SIG-M5 treated with dmso at 0.1 percent for 504 hours (cell line): ENCODE measurements around the gene FILIP1.

Experiments used
- DNase-seq: peaks from one replicate; lab custom pipeline; 2025; ENCODE audit not compliant: unreplicated experiment; lab: John Stamatoyannopoulos, UW

FILIP1 gene

DNA sequence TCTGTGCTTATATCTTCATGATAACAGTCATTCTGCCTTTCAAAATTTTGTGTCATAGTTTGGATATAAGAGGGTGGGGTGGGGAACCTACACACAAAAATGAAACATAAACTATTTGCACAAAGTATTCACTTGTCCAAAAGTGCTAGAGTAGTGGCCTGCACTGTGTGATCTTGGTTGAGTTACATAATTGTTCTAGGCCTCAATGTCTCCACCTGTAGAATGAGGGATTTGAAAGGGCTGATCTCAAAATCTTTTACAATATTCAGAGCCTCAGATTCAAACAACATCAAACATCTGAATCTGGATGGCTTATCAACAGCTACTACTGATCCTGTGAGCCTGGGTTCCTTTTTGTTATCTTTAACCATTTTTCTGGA is 144.7 kb downstream of the FILIP1 start:
- DNase-seq: no peak

DNA sequence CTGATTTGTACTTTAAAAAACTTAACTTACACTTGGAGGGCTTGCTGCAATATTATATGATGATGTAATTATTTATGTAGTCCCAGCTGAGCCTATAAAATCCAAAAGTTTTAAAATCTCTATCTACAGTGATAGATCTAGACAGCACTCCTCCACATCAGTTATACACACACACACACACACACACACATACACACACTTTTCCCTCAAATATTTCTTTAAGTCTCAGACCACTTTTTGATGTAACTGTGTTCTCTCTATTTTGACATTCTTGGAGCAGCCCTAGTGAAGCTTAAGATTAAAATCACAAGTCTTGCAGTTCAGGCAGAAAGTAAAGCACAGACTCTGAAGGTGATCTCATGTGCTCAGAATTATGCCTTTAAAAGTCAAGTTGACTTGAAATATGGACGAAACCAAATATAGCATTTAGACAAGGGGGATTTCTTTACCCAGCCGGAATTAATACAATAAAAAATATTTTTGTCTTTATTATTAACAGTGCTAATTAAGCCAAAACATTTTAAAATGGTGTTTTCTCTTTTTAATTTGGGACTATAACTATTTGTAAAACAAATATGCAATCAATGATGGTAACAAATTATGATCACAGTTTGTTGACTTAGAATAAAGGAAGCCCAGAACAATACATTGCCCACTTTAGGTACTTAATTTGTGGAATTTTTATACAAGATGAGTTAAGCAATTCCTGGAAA is 145.5 kb downstream of the FILIP1 start:
- DNase-seq: no peak

DNA sequence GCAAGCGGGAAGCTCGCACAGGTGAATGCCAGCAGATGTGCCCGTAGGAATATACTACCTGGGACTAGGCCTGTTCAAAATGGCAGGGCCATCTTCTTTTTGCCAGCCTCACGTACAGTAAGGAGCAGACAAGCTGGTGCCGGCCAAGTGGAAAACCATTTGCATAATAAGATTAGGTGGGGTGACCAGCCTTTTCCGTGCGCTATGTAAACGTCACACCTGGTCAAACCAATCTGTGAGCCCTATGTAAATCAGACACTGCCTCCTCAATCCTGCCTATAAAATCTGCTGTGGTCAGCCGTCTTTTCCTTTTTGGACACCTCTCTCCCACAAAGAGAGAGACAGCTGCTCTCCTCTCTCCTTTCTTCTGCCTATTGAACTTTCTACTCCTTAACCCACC is 148.2 kb downstream of the FILIP1 start:
- DNase-seq: no peak

DNA sequence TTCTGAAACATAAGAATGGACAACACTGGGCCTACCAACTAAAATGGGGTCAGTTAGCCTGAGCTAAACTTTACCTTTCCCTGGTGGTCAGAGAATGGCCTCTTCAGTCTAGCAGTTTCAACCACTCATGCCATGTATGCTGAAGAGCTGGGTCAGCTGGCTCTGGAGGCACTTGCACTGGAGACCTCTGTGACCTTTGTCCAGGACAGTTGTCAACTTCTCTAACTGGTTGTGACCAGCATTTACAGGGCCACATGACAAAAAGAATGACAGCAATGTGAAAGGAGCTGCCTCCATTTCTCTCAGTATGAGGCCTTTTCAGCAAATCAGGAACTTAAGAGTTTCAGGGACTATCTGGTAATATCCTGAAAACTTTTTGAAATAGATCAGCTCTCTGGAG is 149.1 kb downstream of the FILIP1 start:
- no peak for DNase-seq

DNA sequence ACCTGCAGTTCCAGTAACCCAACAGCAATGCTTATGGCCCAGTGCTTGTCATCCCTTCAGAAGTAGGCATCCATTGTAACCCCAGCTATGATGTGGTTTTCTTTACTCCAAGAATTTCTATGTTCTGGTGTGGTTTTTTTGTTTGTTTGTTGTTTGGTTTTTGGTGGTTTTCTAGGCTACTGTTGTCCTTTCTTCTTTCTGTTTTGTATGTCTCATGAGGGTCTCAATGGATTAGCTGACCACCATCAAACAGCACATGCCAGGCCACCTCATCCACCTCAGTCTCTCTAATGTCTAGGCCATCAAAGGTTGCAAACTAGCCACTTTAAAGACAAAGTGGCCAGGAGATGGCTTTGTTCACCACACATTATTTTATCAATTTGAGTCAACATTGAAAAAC is 149.6 kb downstream of the FILIP1 start:
- no peak for DNase-seq

DNA sequence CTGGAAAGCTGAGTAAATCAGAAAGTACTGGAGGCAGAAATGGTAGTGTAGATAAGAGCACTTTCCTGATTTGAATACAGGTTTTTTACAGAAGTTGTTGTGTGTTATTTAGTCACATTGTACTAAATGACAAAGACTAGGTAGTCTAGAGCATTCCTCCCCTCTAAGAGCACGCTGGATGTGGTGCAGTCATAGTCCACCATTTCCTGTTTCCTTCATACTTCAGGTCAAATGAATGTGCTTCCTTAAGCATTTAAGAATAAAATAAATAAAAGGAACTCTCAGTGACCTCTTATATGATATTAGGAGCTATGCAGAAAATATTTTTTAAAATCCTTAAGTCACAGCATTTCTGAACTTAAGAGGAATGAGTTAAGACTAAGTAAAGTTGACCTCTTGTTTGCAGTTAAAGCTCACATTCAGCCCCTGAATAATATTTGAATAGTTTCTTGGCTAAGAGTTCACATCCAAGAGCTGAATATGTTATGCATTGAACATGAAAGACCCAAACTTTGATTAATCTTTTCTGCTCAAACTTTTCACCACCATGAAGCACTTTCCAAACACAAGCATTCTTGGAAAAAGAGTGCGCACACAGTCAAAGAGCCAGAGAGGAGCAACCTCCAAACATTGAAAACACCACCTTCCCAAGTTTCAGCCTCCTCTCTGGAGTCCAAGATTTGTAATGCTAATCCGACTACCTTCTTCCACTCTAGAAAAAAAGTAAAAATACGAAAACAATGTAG is 155.6 kb downstream of the FILIP1 start:
- no peak for DNase-seq

DNA sequence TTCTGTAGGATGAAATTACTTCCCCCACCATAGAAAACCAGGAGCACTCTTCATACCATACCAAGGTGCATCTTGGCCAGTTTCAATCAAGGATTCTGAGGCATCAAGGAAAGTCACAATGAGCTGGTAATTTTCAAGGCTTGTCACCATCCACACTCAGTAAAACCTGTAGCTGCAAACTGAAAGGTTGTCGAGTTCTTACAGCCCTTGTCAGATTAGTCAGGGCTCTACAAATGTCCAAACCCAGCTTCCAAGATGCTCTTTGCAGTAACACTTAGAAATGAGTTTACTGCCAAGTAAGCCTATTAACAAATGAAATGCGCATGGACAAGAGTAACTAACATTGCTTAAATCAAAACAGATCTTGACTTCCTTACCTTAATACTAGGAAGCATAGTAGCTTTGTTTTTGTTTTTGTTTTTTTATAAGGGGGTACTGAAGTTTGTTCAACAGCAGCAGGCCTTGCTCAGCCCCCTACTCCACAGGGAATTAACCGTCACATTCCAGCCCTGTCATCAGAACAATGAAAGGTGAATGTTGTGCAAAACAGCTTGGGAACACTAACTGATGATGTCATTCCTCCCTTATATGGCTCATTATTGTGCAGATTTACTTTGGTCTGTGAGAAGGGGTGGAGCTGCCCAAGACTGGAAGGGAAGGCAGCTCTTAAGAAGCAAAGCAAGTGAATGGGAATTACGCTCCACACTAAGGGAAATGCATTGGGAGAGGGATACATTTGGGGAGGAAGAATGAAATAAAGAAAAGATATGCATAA is 159.1 kb downstream of the FILIP1 start:
- DNase-seq: no peak

DNA sequence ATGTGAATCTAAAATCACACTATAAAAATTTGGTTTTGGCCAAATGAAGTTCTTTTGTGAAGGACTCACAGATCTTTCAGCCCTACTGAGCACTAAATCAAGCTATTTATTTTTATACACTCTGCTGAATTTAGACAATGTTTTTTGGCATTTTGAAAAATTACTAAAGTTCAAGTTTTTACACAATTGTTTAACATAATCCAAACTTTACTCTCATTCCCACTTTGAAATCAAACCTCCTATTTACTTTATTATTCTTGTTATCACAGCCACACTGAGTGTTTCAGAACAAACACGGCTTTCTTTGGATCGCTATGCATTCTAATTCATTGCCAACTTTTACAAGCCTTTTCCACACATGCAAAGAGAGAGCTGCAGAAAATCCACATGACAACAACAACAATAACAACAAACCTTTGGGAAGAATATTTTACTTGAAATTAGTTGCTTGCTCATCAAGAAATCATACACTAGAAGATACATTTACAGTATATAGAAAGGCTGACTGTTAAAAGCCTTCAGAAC is 159.9 kb downstream of the FILIP1 start:
- no peak for DNase-seq

DNA sequence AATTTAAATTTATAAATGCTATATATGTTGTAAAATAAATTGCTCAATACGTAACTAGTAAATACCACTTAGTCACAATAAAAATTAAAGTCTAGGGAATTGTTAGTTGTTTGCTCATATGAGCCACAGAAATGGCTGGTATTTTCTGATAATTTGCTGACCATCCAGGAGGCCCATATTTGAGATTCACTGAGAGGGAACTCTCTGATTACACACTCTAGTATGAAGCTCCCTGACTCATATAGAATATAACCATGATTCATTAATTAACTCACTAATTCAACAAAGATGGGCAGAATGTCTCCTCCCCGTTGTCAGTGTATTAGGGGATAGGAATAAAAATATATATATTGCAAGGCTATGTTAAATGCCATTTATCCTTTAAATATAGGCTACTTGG is 162.4 kb downstream of the FILIP1 start:
- DNase-seq: no peak

DNA sequence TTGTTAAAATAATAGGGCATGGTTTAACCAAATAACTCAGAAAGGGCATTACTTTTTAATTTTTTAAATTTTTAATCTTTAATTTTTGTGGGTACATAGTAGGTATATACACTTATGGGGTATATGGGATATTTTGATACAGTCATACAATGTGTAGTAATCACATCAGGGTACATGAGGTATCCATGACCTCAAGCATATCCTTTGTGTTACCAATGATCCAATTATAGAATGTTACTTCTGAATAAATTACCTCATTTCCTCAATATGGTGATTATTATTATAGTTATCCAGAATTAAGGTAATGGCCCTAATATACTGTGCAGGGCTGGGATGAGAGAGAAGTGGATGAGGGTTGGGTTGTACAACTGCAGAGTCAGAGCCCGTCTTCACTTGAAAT is 163.9 kb downstream of the FILIP1 start:
- DNase-seq: no peak

DNA sequence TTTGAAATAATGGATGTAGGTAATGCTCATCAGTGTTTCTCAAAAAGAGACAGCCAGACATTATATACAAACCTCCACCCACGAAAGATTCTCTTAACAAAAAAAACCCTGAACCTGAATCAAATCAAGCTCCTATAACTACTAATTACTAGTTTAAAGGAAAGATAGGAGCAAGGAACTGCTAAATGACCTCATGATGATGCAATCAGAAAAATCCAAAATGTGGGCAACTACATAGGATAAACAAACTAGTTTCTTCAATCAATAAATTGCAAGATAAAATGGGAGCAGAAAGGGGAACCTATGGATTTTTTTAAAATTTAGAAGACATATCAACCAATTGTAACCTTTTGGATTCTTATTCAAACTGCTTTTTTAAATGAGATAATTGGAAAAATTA is 165.8 kb downstream of the FILIP1 start:
- no peak for DNase-seq

DNA sequence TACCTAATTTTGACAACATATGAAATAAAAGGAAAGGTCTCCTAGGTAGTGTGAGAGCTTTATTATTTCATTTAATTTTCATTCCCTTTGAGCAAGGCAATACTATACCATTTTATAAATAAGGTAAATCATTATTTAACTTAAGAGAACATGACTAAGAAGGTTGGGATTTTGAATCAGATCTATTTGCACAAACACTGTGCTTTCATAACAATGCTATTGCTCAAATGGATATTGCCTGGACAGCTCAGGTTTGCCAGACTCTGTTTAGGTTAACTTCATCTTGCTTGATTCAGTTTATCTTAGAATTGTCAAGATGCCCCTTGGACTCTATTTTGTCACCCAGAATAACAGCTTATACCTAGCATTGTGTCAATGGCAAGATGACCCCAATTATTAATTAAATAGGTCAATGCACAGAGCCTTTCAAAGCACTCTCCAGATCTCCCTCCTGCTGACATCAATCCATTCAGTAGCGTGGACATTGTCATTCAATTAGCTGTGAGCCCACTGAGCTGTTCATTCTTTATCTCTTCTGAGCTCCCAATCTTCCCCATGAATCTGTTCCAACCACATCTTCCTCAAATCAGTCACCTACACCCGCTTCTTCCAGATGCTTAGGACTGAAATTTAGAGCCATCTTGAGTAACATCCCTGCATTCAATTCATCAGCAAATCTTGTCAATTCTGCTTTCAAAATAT is 166.9 kb downstream of the FILIP1 start:
- no peak for DNase-seq

DNA sequence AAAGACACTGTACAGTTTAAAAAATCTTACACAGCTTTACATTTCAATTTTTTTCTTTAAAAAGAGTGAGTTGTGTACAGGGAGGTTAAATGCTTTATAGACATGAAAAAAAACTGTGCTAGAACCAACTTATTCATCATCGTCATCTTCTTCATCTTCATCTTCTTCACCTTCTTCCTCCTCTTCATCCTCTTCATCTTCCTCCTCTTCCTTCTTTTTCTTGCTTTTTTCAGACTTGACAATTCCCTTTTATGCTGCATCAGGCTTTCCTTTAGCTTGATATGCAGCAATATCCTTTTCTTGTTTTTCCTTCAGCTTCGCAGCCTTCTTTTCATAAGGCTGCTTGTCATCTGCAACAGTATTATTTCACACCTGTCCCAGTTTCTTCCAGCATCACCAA is 174.7 kb downstream of the FILIP1 start:
- no peak for DNase-seq

DNA sequence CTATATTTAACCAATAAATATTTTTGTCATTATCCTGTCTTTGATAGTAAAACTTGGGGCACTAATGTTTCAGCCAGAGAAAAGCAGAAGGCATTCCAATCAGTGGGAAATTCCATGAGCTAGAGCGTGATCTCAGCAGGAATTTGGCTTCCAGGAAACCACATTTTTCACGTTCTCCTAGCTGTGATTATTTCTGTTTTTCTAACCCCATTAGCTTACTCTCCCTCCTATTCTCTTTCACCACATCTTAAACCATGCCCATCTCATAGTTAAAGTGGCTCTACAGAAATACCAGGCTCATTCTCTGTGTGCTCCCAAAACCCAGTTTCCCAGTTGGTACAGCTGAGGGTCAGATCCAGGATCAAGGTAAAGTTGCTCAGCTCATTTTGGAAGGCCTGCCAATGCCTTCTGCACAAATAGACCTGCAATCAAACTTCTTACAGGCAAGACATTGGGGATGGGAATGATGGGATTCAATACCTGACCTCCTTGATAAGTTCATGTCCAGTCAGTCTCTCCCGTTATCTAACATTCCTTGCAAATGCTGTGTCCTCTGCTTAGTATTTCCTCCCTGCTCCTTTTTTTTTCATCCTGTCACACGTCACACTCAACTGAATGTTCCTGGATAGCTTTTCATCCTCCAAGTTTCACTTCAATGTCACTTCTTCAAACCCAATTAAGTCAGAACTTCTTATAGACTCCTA is 175.9 kb downstream of the FILIP1 start:
- DNase-seq: no peak

DNA sequence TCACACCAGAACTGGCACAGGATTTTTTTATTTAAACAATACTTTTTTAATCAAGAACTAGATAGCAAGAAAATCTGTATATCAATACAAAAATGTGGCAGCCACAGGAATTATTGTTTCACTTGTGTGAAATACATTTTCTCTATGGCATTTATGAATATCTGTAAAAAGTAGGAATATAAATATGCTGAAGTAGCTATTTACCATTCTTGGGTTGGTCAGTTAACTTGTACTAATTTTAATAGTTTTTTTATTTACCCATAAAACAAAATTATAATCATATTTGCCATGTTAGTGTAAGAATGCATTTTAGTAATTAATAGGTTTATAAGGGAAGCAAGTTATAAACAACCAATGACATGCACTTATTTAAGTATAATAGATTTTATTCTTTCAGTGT is 177.6 kb downstream of the FILIP1 start:
- no peak for DNase-seq

DNA sequence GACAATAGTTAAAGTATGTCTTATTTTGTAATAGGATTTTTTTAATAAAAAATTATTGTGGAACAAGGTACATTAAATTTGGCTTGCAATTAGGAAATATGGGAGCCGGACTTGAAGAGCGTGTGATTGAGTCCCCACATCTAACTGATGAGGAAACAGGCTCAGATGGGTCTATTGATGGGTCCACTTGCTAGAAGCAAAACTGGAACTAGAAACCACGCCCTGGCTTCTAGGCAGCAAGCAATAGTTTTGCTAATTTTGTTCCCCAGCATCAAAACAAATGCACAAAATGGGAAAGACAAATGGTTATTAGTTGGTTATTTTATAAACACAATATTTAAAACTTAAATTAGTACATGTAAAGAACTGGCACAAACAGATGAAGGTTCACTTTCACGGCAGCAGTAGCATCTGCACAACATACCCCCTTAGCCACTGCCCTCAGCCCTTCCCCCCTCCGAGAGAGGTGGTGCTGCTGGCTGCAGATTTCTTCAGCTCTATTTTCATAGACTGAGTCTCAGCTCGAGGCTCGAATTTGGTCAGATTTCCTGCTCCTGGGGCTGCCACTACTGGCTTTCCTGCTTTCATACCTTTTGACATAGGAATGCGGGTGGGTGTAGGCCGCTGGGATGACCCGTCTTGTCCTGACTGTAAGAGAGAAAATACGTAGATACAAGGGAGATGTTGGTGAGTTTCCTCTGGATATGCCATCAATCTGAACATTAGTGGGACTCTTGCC is 185.2 kb downstream of the FILIP1 start:
- DNase-seq: no peak

DNA sequence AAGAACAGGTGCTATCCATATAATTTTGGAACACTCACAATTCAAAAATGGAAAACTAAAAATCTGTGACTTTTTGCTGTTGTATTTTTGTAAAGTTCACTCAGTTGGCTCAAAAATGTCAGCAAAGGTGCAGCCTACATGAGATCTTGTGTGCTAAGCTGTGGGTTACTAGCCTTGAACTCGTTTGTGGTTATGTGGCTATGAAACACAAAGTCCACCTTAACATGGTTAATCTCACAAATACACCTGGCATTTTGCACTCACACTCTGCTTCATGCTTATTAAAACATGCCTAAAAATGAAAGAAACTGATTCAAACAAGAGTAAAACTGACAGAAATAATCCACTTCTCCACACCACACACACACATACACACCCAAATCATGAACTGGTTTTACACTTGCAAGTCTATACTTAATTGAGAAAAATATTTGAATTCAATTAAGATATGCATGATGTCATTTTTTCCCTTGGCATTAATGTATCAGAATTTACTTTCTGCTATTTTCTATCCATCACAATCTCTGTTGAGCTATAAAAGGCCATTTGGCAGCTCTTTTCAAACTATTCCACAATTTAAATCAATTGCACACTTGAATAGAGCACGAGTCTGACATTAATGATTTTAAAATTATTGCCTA is 186.1 kb downstream of the FILIP1 start:
- no peak for DNase-seq

DNA sequence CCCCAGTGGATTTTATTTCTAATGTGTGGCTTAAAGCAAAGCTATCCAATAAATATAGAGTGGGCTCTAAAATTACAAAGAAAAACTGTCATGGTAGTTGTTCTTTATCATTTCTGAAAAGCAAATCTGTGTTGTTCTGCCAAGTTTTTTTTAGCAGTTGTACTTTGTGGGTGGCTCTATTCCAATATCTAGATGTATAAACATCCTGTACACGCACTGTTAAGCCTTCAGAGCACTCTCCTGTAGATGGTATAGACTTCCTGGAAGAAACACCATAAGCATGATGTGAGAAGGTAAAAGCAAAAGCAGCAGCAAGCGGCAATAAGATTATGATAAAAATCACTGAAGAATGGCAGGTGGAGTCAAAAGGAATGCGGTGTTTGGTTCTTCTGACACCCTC is 187.5 kb downstream of the FILIP1 start:
- no peak for DNase-seq

DNA sequence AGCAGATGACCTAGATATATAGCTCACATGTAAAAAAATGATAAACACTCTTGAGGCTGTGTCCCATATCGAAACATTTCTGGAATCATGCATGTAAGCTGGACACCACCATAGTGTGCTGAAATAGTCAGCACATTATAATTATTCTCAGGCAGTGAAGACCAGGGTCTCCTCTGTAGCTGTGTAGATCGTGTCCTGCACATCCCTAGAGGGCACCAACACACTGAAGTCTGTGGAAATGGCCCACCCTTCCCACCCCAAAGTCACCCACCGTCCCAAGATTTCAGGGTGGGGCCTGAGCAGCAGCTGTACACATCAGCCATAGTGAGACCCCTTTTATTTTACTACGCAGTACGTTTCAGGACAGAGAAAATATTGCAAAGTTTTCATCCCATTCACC is 188.0 kb downstream of the FILIP1 start:
- no peak for DNase-seq
